Keratinocyte (primary cell): ENCODE measurements around the gene SOX5.

ENCODE experiments used
- CTCF ChIP-seq, 3 experiments: IDR thresholded peaks in 1 of 3; conservative IDR thresholded peaks in 1 of 3; optimal IDR thresholded peaks in 1 of 3; 2 replicates in 2 of 3; 3 replicates in 1 of 3; pipeline versions ENCODE3 to v1.5.1; 2011; ENCODE audit warnings: low read length in 3 of 3, mild to moderate bottlenecking in 3 of 3, moderate library complexity in 2 of 3, control low read depth in 1 of 3, inconsistent platforms in 1 of 3; ENCODE audit not compliant: insufficient read depth in 2 of 3; ENCODE audit errors: extremely low read depth in 1 of 3
- EZH2 ChIP-seq: IDR thresholded peaks from one replicate; pipeline ENCODE4 v1.6.1; 2012; ENCODE audit warnings: inconsistent platforms, mild to moderate bottlenecking, low read length, moderate library complexity

GRCh38 chr12:23860019-23860418 lies 89.5 kb downstream of the SOX5 start:
- no peak for TF ChIP-seq CTCF (optimal IDR thresholded peaks at IDR 0.05 in 1 of 3, IDR thresholded peaks at IDR 0.05 in 1 of 3, conservative IDR thresholded peaks at IDR 0.05 in 1 of 3; ENCODE audit: extremely low read depth in 1 of 3, insufficient read depth in 2 of 3, low read length in 3 of 3)
- TF ChIP-seq EZH2, result no peak
